Central memory CD8-positive, alpha-beta T cell (primary cell): Measurements from ENCODE around the gene BCO2.

Source experiments
- ATAC-seq: fragments of 150-1000 bp; cut with Tn5 transposase; replicated peaks from 2 replicates; pipeline ENCODE4 v1.10.0; 2022; ENCODE audit warnings: mild to moderate bottlenecking, moderate FRiP score, moderate number of reproducible peaks; ENCODE audit not compliant: poor library complexity, severe bottlenecking; ENCODE audit errors: extremely low read depth
- DNase-seq, 2 donors: peaks; one replicate each; pipeline ENCODE4 v3.0.0; 2021; ENCODE audit warnings: low spot score in 2 of 2
- H3K27ac Mint-ChIP-seq: one replicate; pipeline ENCODE4 v1.8.0; 2022; ENCODE audit warnings: low read depth, mild to moderate bottlenecking, moderate library complexity, mixed read lengths
- H3K27me3 Mint-ChIP-seq: one replicate; pipeline ENCODE4 v1.8.0; 2022; ENCODE audit warnings: mixed read lengths
- H3K36me3 Mint-ChIP-seq: one replicate; pipeline ENCODE4 v1.8.0; 2022; ENCODE audit warnings: mild to moderate bottlenecking, moderate library complexity, mixed read lengths; ENCODE audit not compliant: insufficient read depth
- H3K4me1 Mint-ChIP-seq: one replicate; pipeline ENCODE4 v1.8.0; 2022; ENCODE audit warnings: mixed read lengths
- H3K4me3 Mint-ChIP-seq: one replicate; pipeline ENCODE4 v1.8.0; 2022; ENCODE audit warnings: mild to moderate bottlenecking, moderate library complexity, mixed read lengths
- H3K9me3 Mint-ChIP-seq: one replicate; pipeline ENCODE4 v1.8.0; 2022; ENCODE audit warnings: mixed read lengths

BCO2 gene, protein sequence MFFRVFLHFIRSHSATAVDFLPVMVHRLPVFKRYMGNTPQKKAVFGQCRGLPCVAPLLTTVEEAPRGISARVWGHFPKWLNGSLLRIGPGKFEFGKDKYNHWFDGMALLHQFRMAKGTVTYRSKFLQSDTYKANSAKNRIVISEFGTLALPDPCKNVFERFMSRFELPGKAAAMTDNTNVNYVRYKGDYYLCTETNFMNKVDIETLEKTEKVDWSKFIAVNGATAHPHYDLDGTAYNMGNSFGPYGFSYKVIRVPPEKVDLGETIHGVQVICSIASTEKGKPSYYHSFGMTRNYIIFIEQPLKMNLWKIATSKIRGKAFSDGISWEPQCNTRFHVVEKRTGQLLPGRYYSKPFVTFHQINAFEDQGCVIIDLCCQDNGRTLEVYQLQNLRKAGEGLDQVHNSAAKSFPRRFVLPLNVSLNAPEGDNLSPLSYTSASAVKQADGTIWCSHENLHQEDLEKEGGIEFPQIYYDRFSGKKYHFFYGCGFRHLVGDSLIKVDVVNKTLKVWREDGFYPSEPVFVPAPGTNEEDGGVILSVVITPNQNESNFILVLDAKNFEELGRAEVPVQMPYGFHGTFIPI

DNA sequence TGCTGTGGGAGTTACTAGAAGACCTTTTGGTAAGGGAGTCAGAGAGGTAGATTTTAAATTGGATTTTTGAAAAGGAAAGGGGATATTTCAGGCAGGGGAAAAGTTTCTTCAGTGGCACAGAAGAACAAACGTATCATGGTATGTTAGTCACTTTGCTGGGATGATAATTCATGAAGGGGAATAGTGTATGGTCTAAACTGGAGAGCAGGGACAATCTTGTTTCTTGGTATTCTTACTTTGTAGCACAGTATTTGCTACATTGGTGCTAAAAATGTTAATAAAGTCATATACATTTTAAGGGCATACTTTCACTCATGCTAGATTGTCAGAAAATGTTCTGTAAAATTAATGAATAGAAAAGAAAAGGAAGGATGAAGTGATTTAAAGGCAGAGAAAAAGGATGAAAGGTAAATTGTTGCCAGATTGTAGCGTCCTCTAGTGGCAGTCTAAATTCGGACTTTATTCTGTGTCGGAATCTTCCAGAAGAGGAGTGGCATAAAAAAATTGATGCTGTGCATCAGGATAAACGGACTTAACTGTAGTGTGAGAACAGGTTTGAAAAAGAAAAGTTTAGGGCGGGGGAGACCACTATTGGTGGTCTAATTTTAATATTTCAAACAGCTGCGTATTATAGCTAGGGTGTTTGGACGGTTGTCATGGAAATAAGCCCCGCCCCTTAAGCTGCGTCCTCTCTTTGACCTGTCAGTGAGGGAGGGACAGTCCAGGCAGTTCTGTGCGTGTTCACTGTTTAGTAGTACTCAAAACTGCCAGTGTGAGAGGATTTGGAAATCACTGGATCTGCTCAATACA is at the start of gene BCO2:
TSS of gene BCO2 (plus strand) at position 724 of the 810 bp plus-strand sequence. CDS start 90 bp downstream, outside the sequence.
- peaks cover 27% of the 10 kb centered on the region for H3K27me3 Mint-ChIP-seq

DNA sequence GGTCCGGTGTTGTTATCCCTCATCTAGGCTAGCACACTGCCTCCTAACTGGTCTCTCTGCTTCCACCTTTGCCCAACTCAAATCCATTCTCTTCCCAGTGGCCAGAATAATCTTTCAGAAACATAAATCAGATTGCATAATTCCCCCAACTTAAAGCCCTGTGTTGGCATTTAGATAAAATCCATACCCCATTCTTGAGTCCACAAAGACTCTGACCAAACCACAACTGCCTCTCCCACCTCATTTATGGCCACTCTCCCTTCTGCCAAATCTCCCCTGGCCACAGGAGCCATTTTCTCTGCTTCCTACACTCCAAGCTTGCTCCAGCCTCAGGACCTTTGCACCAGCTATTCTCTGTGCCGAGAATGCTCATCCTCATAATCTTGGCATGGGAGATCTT is 48.3 kb upstream of the BCO2 start:
- Mint-ChIP-seq H3K9me3 (no peaks in the 10 kb centered on the region), H3K4me1 (peaks cover 5% of the 10 kb centered on the region), H3K27me3 (no peaks in the 10 kb centered on the region), H3K36me3 (no peaks in the 10 kb centered on the region), H3K27ac (no peak overlapping the region), H3K4me3 (no peak overlapping the region)
- ATAC-seq = no peak
- DNase-seq = no peak

More for the DNA sequence above, at the start of gene BCO2:
- ATAC-seq (no peak), DNase-seq (peak; percentile 14 to 18)
- Mint-ChIP-seq H3K4me1 (peaks cover 22% of the 10 kb centered on the region), H3K4me3 (peak within 1 kb of the TSS; percentile 46), H3K27ac (peak within 1 kb of the TSS; percentile 49), H3K36me3 (no peaks in the 10 kb centered on the region), H3K9me3 (no peaks in the 10 kb centered on the region)

DNA sequence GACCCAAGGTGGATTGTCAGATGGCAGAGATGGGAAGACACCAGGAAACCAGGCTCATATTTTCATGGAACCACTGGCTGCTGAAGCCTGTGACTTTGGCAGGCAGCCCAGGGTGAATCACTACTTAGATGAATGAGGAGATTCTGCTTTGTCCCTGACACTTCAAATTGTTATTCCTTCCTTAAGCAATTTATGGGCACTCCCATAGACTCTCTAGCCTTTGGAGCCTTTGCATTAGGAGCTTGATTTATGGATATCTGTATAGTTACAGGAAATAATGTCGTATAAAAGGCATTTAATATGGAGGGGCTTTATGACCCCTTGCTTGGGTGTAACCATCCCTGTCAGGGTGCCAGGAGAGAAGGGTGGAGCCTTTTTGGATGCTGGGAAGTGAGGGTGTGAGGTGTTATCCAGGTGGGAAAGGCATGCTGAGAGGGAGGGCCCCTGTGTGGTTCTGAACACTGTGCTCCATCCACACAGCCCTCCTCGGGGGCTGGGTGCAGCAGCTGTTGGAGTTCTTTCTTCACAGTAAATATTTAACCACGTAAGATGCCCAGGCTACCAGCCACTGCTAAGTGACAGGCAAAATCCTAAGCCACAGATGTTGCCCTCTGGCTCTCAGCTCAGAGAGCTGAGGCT is 46.7 kb upstream of the BCO2 start:
- H3K4me1 Mint-ChIP-seq = peaks cover 5% of the 10 kb centered on the region
- H3K27ac Mint-ChIP-seq = no peak overlapping the region
- DNase-seq (no peak), ATAC-seq (no peak)
- H3K27me3 Mint-ChIP-seq = no peaks in the 10 kb centered on the region
- H3K9me3 Mint-ChIP-seq = no peaks in the 10 kb centered on the region
- H3K36me3 Mint-ChIP-seq = peaks cover 2% of the 10 kb centered on the region
- no peak overlapping the region for H3K4me3 Mint-ChIP-seq

GRCh38 chr11:112129656-112130055 is 45.7 kb upstream of the BCO2 start:
- Mint-ChIP-seq H3K9me3 (no peaks in the 10 kb centered on the region), H3K36me3 (peaks cover 2% of the 10 kb centered on the region), H3K27ac (no peak overlapping the region), H3K4me1 (peaks cover 5% of the 10 kb centered on the region), H3K27me3 (no peaks in the 10 kb centered on the region), H3K4me3 (no peak overlapping the region)
- ATAC-seq (no peak), DNase-seq (no peak)

GRCh38 chr11:112132737-112133136 is 42.6 kb upstream of the BCO2 start:
- Mint-ChIP-seq H3K4me3 (no peak overlapping the region), H3K9me3 (no peaks in the 10 kb centered on the region), H3K27ac (no peak overlapping the region), H3K27me3 (no peaks in the 10 kb centered on the region), H3K4me1 (peaks cover 5% of the 10 kb centered on the region), H3K36me3 (peaks cover 2% of the 10 kb centered on the region)
- DNase-seq = no peak
- no peak for ATAC-seq

DNA sequence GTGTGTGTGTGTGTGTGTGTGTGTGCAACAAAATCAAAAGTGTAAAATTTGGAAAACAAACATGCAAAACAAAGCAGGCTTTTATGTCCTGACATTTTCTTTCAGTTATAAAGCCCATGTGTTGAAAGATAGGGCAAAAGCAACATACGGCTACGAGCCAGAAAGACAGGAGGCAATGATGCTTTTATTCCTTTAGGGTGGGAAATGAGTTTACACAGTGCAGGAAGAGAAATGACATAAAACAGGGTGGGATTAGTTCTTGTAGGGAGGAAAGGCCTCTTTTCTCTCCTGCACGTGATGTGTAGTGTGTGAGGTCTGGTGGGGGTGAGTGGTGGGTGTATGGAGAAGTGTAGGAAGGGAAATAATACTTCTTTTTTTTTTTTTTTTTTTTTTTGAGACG is 40.8 kb upstream of the BCO2 start:
- Mint-ChIP-seq H3K27ac (no peak overlapping the region), H3K27me3 (no peaks in the 10 kb centered on the region), H3K9me3 (no peaks in the 10 kb centered on the region), H3K4me3 (no peak overlapping the region), H3K36me3 (peaks cover 2% of the 10 kb centered on the region), H3K4me1 (peaks cover 5% of the 10 kb centered on the region)
- no peak for DNase-seq
- ATAC-seq = no peak

- no peak for DNase-seq
- H3K4me3 Mint-ChIP-seq = no peak overlapping the region
- no peaks in the 10 kb centered on the region for H3K9me3 Mint-ChIP-seq
- no peak overlapping the region for H3K27ac Mint-ChIP-seq
- no peaks in the 10 kb centered on the region for H3K36me3 Mint-ChIP-seq
- H3K4me1 Mint-ChIP-seq = no peaks in the 10 kb centered on the region
- ATAC-seq = no peak
- no peaks in the 10 kb centered on the region for H3K27me3 Mint-ChIP-seq
Measured at GRCh38 chr11:112143597-112143996, 31.7 kb upstream of the BCO2 start.

GRCh38 chr11:112150517-112150916 is 24.8 kb upstream of the BCO2 start:
- no peaks in the 10 kb centered on the region for H3K9me3 Mint-ChIP-seq
- no peak for ATAC-seq
- H3K4me1 Mint-ChIP-seq = no peaks in the 10 kb centered on the region
- no peaks in the 10 kb centered on the region for H3K36me3 Mint-ChIP-seq
- H3K4me3 Mint-ChIP-seq = no peak overlapping the region
- H3K27me3 Mint-ChIP-seq = no peaks in the 10 kb centered on the region
- DNase-seq = no peak
- no peak overlapping the region for H3K27ac Mint-ChIP-seq

- ATAC-seq = no peak
- no peaks in the 10 kb centered on the region for H3K27me3 Mint-ChIP-seq
- no peak overlapping the region for H3K27ac Mint-ChIP-seq
- no peaks in the 10 kb centered on the region for H3K4me1 Mint-ChIP-seq
- H3K9me3 Mint-ChIP-seq = no peaks in the 10 kb centered on the region
- H3K36me3 Mint-ChIP-seq = peaks cover 2% of the 10 kb centered on the region
- H3K4me3 Mint-ChIP-seq = no peak overlapping the region
- DNase-seq = no peak
Measured at GRCh38 chr11:112156153-112156955, 19.0 kb upstream of the BCO2 start.

- Mint-ChIP-seq H3K4me3 (no peak overlapping the region), H3K27me3 (no peaks in the 10 kb centered on the region), H3K9me3 (no peaks in the 10 kb centered on the region), H3K4me1 (no peaks in the 10 kb centered on the region), H3K27ac (no peak overlapping the region), H3K36me3 (peaks cover 2% of the 10 kb centered on the region)
- no peak for DNase-seq
- ATAC-seq = no peak
Measured at GRCh38 chr11:112156956-112157766, 18.2 kb upstream of the BCO2 start.
